Left kidney (tissue), 8 donors: ENCODE measurements around the gene ROCK1. TPM values are rescaled to one million over a fixed set of nuclear protein-coding genes. Genes with fewer than 3 reads are reported as not detected.
"Not testable (repeated sequence)": the region's sequence is repeated elsewhere in the genome, so short reads cannot be mapped to it uniquely, and the experiment has no call there.

ENCODE experiments used
- DNase-seq: peaks from one replicate; pipeline ENCODE4 v3.0.0-alpha.2; 2013
- long read RNA-seq, 8 donors: transcript quantifications; one replicate each; lab custom pipeline, GENCODE V29; 2026
- polyA plus RNA-seq: library from polyadenylated mRNA; unstranded; fragments of 120-200 nt; gene quantifications from one replicate; pipeline ENCODE4 v1.2.1, GENCODE V29; 2013; ENCODE audit not compliant: insufficient read length

The ROCK1 gene
- 79.1 TPM for polyA plus RNA-seq
- long read RNA-seq, donor 1, partial matches to known transcripts: 20 of 21 reads
- long read RNA-seq, donor 1, other reads (novel, unspliced or antisense): 0 of 21 reads
- long read RNA-seq, donor 2, partial matches to known transcripts: 23 of 24 reads
- long read RNA-seq, donor 2, other reads (novel, unspliced or antisense): 0 of 24 reads
- long read RNA-seq, donor 3: 0 reads
- long read RNA-seq, donor 4: 0 reads
- long read RNA-seq, donor 5, partial matches to known transcripts: 39 of 39 reads
- long read RNA-seq, donor 5, other reads (novel, unspliced or antisense): 0 of 39 reads
- long read RNA-seq, donor 6, partial matches to known transcripts: 0 of 1 reads
- long read RNA-seq, donor 6, other reads (novel, unspliced or antisense): 0 of 1 reads
- long read RNA-seq, donor 7: 0 reads
- long read RNA-seq, donor 8: 0 reads

GRCh38 chr18:21111346-21112139 lies at the start of gene ROCK1:
Gene ROCK1 (minus strand): TSS chr18:21111813. CDS start chr18:21110910, 903 bp downstream.
- peak; percentile 94 for DNase-seq

GRCh38 chr18:21155443-21155842 lies 43.8 kb upstream of the ROCK1 start:
- DNase-seq: no peak

- no peak for DNase-seq
These were observed 34.4 kb upstream of the ROCK1 start for GRCh38 chr18:21146016-21146415.

GRCh38 chr18:21145371-21145770 lies 33.8 kb upstream of the ROCK1 start:
- DNase-seq: no peak

GRCh38 chr18:21141668-21142422 lies 30.2 kb upstream of the ROCK1 start:
- no peak for DNase-seq

- DNase-seq: not testable (repeated sequence)
These were observed 26.3 kb upstream of the ROCK1 start for GRCh38 chr18:21137719-21138488.

- DNase-seq: no peak
These were observed 23.3 kb upstream of the ROCK1 start for GRCh38 chr18:21134895-21135294.

- DNase-seq: no peak
These were observed 20.8 kb upstream of the ROCK1 start for GRCh38 chr18:21132398-21132918.

GRCh38 chr18:21131698-21132227 lies 20.1 kb upstream of the ROCK1 start:
- no peak for DNase-seq

- DNase-seq: no peak
These were observed 18.1 kb upstream of the ROCK1 start for GRCh38 chr18:21129566-21130216.

- no peak for DNase-seq
These were observed 11.8 kb upstream of the ROCK1 start for GRCh38 chr18:21123290-21123926.

GRCh38 chr18:21118806-21119205 lies 7.2 kb upstream of the ROCK1 start:
- DNase-seq: no peak

GRCh38 chr18:21117409-21118131 lies 6.0 kb upstream of the ROCK1 start:
- peak; percentile 17 for DNase-seq

- no peak for DNase-seq
These were observed 4.2 kb upstream of the ROCK1 start for GRCh38 chr18:21115519-21116411.

- peak; percentile 7 for DNase-seq
These were observed 1.0 kb upstream of the ROCK1 start for GRCh38 chr18:21112543-21113105.

GRCh38 chr18:21112140-21112473 lies 494 bp upstream of the ROCK1 start:
- no peak for DNase-seq

GRCh38 chr18:21110713-21111345 lies 784 bp downstream of the ROCK1 start:
- peak; percentile 33 for DNase-seq
